MM.1S (cell line): ENCODE data around the gene DNAJB1.

Experiments used
- DNase-seq: peaks from one replicate; pipeline ENCODE4 v3.0.0-alpha.2; 2015
- H2AFZ ChIP-seq: fragments of 300-600 bp; sonication (generic); 2 replicates; pipeline ENCODE4 v1.6.0; 2016; ENCODE audit warnings: antibody characterized with exemption, low read length
- H3F3A ChIP-seq: fragments of 300-600 bp; sonication (generic); 2 replicates; pipeline ENCODE4 v1.6.1; 2016; ENCODE audit warnings: mild to moderate bottlenecking, antibody characterized with exemption, low read length, moderate library complexity, mixed read lengths; ENCODE audit not compliant: insufficient read depth
- H3K27ac ChIP-seq: fragments of 300-600 bp; sonication (generic); 2 replicates; pipeline ENCODE4 v1.5.1; 2016; ENCODE audit warnings: mild to moderate bottlenecking, low read length
- H3K27me3 ChIP-seq: fragments of 300-600 bp; sonication (generic); replicated peaks from 2 replicates; pipeline ENCODE4 v1.6.0; 2016; ENCODE audit warnings: low read length; ENCODE audit not compliant: insufficient read depth
- H3K36me3 ChIP-seq: fragments of 300-600 bp; sonication (generic); replicated peaks from 2 replicates; pipeline ENCODE4 v1.6.1; 2016; ENCODE audit warnings: mild to moderate bottlenecking, low read length, mixed read lengths; ENCODE audit not compliant: insufficient read depth
- H3K4me1 ChIP-seq: fragments of 300-600 bp; sonication (generic); 2 replicates; pipeline ENCODE4 v1.6.1; 2016; ENCODE audit warnings: low read length, mixed read lengths
- H3K4me2 ChIP-seq: fragments of 300-600 bp; sonication (generic); 2 replicates; pipeline ENCODE4 v1.6.0; 2016; ENCODE audit warnings: low read depth, low read length
- H3K4me3 ChIP-seq: fragments of 300-600 bp; sonication (generic); 2 replicates; pipeline ENCODE4 v1.5.1; 2016; ENCODE audit warnings: low read length, mixed read lengths
- H3K79me2 ChIP-seq: fragments of 300-600 bp; sonication (generic); 2 replicates; pipeline ENCODE4 v1.6.1; 2016; ENCODE audit warnings: mixed run types, low read length, mixed read lengths
- H3K9ac ChIP-seq: fragments of 300-600 bp; sonication (generic); 2 replicates; pipeline ENCODE4 v1.6.1; 2016; ENCODE audit warnings: low read length, mixed read lengths
- H3K9me2 ChIP-seq: fragments of 300-600 bp; sonication (generic); replicated peaks from 2 replicates; pipeline ENCODE4 v1.6.1; 2016; ENCODE audit warnings: mild to moderate bottlenecking, low read length, mixed read lengths; ENCODE audit not compliant: insufficient read depth
- H3K9me3 ChIP-seq: fragments of 300-600 bp; sonication (generic); replicated peaks from 2 replicates; pipeline ENCODE4 v1.6.1; 2016; ENCODE audit warnings: mild to moderate bottlenecking, low read length, mixed read lengths; ENCODE audit not compliant: insufficient read depth
- H4K20me1 ChIP-seq: fragments of 300-600 bp; sonication (generic); 2 replicates; pipeline ENCODE4 v1.6.1; 2016; ENCODE audit warnings: mild to moderate bottlenecking, low read length, moderate library complexity, mixed read lengths; ENCODE audit not compliant: insufficient read depth
- CTCF ChIP-seq: fragments of 300-600 bp; sonication (generic); IDR thresholded peaks from 2 replicates; pipeline ENCODE4 v1.5.1; 2016; ENCODE audit warnings: antibody characterized with exemption, low read length, mixed read lengths
- EZH2 ChIP-seq: fragments of 300-600 bp; sonication (generic); optimal IDR thresholded peaks from 2 replicates; pipeline ENCODE3; 2017; ENCODE audit warnings: low read depth, mild to moderate bottlenecking, antibody characterized with exemption, low read length, mixed read lengths
- EZH2phosphoT487 ChIP-seq: fragments of 300-600 bp; sonication (generic); IDR thresholded peaks from 2 replicates; pipeline ENCODE4 v1.6.1; 2018; ENCODE audit warnings: antibody characterized with exemption, low read length

Gene DNAJB1

GRCh38 chr19:14563989-14564651 is 45.9 kb upstream of the DNAJB1 start:
- TF ChIP-seq EZH2phosphoT487: no peak
- no peak for TF ChIP-seq CTCF
- no peak for TF ChIP-seq EZH2
- H3K4me3 ChIP-seq: no peak overlapping the region
- no peak overlapping the region for H3K27ac ChIP-seq
- H3K36me3 ChIP-seq: no peaks in the 10 kb centered on the region
- no peaks in the 10 kb centered on the region for H3K27me3 ChIP-seq
- H3K9me3 ChIP-seq: no peaks in the 10 kb centered on the region
- H2AFZ ChIP-seq: no peak overlapping the region
- no peak for DNase-seq
- peaks cover 20% of the 10 kb centered on the region for H3K79me2 ChIP-seq
- H3K9me2 ChIP-seq: no peaks in the 10 kb centered on the region
- no peaks in the 10 kb centered on the region for H3F3A ChIP-seq
- no peaks in the 10 kb centered on the region for H4K20me1 ChIP-seq
- no peaks in the 10 kb centered on the region for H3K4me1 ChIP-seq
- H3K9ac ChIP-seq: no peak overlapping the region
- H3K4me2 ChIP-seq: no peak overlapping the region

- no peaks in the 10 kb centered on the region for H3K27me3 ChIP-seq
- H3K9me2 ChIP-seq: no peaks in the 10 kb centered on the region
- no peaks in the 10 kb centered on the region for H3K4me1 ChIP-seq
- DNase-seq: no peak
- no peak overlapping the region for H3K9ac ChIP-seq
- no peak overlapping the region for H3K4me3 ChIP-seq
- no peak overlapping the region for H3K27ac ChIP-seq
- no peaks in the 10 kb centered on the region for H3K36me3 ChIP-seq
- H4K20me1 ChIP-seq: no peaks in the 10 kb centered on the region
- no peaks in the 10 kb centered on the region for H3F3A ChIP-seq
- peaks cover 23% of the 10 kb centered on the region for H3K79me2 ChIP-seq
- no peaks in the 10 kb centered on the region for H3K9me3 ChIP-seq
- no peak overlapping the region for H2AFZ ChIP-seq
- no peak overlapping the region for H3K4me2 ChIP-seq
- TF ChIP-seq EZH2phosphoT487 (no peak), CTCF (no peak), EZH2 (no peak)
Measured at GRCh38 chr19:14563590-14563926, 45.4 kb upstream of the DNAJB1 start.

GRCh38 chr19:14562660-14563589 is 44.7 kb upstream of the DNAJB1 start:
- Histone ChIP-seq H3K27ac (no peak overlapping the region), H3K9ac (no peak overlapping the region), H3K4me3 (no peak overlapping the region), H2AFZ (no peak overlapping the region), H3K27me3 (no peaks in the 10 kb centered on the region), H3F3A (no peaks in the 10 kb centered on the region), H3K9me2 (no peaks in the 10 kb centered on the region), H3K4me1 (no peaks in the 10 kb centered on the region), H3K4me2 (no peak overlapping the region), H3K79me2 (peaks cover 26% of the 10 kb centered on the region), H4K20me1 (no peaks in the 10 kb centered on the region), H3K36me3 (no peaks in the 10 kb centered on the region), H3K9me3 (no peaks in the 10 kb centered on the region)
- TF ChIP-seq EZH2phosphoT487: no peak
- no peak for TF ChIP-seq CTCF
- TF ChIP-seq EZH2: no peak
- no peak for DNase-seq
